ENCODE measurements around the gene TPST1. TPM values are rescaled to one million over a fixed set of nuclear protein-coding genes. Genes with fewer than 3 reads are reported as not detected.

The TPST1 gene
- total RNA-seq, 1 experiment from 2014 or later: 32.8 TPM

- TF ChIP-seq CTCF (IDR thresholded peaks at IDR 0.05; ENCODE audit: insufficient read depth in 1 of 2, low read depth in 1 of 2, low read length in 1 of 2, severe bottlenecking in 1 of 2, unreplicated experiment in 1 of 2): no peak
- no peak overlapping the region for H3K4me3 Mint-ChIP-seq (ENCODE audit: unreplicated experiment)
- BruUV-seq (replicated peaks): no TSS peak
- no peak for DNase-seq
- no peak overlapping the region for H3K4me3 ChIP-seq (ENCODE audit: low read depth, low read length)
- no peaks in the 10 kb centered on the region for H3K27me3 ChIP-seq (replicated peaks; ENCODE audit: control insufficient read depth, insufficient read depth, low read length)
- no peak overlapping the region for H3K27ac Mint-ChIP-seq (ENCODE audit: unreplicated experiment)
- ChIA-PET CTCF (no interaction called here), POLR2A (no interaction called here)
- H3K36me3 Mint-ChIP-seq (ENCODE audit: insufficient read depth, unreplicated experiment): peaks cover 27% of the 10 kb centered on the region
- H3K4me1 Mint-ChIP-seq (ENCODE audit: low read depth, unreplicated experiment): no peaks in the 10 kb centered on the region
- no peaks in the 10 kb centered on the region for H3K36me3 ChIP-seq (ENCODE audit: control insufficient read depth, insufficient read depth, low read length)
- no peaks in the 10 kb centered on the region for H3K4me1 ChIP-seq
- no peaks in the 10 kb centered on the region for H3K27me3 Mint-ChIP-seq (ENCODE audit: insufficient read depth, unreplicated experiment)
- H3K9me3 ChIP-seq: 0 out of 2 replicates have a peak, but pooled peaks cover 8% of the 10 kb centered on the region
- peaks cover 24% of the 10 kb centered on the region for H3K9me3 Mint-ChIP-seq (ENCODE audit: unreplicated experiment)
- intact Hi-C loops (cut with micrococcal nuclease; ENCODE audit: unreplicated experiment): no loop called here
Measured at GRCh38 chr7:66333443-66333842, 128.3 kb downstream of the TPST1 start.

GRCh38 chr7:66335318-66335717 is 130.2 kb downstream of the TPST1 start:
- intact Hi-C loops (cut with micrococcal nuclease; ENCODE audit: unreplicated experiment): no loop called here
- no TSS peak for BruUV-seq (replicated peaks)
- no peaks in the 10 kb centered on the region for H3K36me3 ChIP-seq (ENCODE audit: control insufficient read depth, insufficient read depth, low read length)
- DNase-seq: no peak
- Mint-ChIP-seq H3K9me3 (ENCODE audit: unreplicated experiment) (peaks cover 38% of the 10 kb centered on the region), H3K4me1 (ENCODE audit: low read depth, unreplicated experiment) (no peaks in the 10 kb centered on the region), H3K27ac (ENCODE audit: unreplicated experiment) (no peak overlapping the region), H3K27me3 (ENCODE audit: insufficient read depth, unreplicated experiment) (no peaks in the 10 kb centered on the region), H3K4me3 (ENCODE audit: unreplicated experiment) (no peak overlapping the region), H3K36me3 (ENCODE audit: insufficient read depth, unreplicated experiment) (peaks cover 34% of the 10 kb centered on the region)
- no peak overlapping the region for H3K4me3 ChIP-seq (ENCODE audit: low read depth, low read length)
- H3K9me3 ChIP-seq: peaks cover 11% of the 10 kb centered on the region
- POLR2A ChIA-PET: no interaction called here
- no peaks in the 10 kb centered on the region for H3K4me1 ChIP-seq
- no peaks in the 10 kb centered on the region for H3K27me3 ChIP-seq (replicated peaks; ENCODE audit: control insufficient read depth, insufficient read depth, low read length)
- no peak for TF ChIP-seq CTCF (IDR thresholded peaks at IDR 0.05; ENCODE audit: insufficient read depth in 1 of 2, low read depth in 1 of 2, low read length in 1 of 2, severe bottlenecking in 1 of 2, unreplicated experiment in 1 of 2)
- CTCF ChIA-PET: no interaction called here

- TF ChIP-seq CTCF (IDR thresholded peaks at IDR 0.05; ENCODE audit: insufficient read depth in 1 of 2, low read depth in 1 of 2, low read length in 1 of 2, severe bottlenecking in 1 of 2, unreplicated experiment in 1 of 2): no peak
- peaks cover 29% of the 10 kb centered on the region for H3K36me3 Mint-ChIP-seq (ENCODE audit: insufficient read depth, unreplicated experiment)
- ChIA-PET CTCF (no interaction called here), POLR2A (no interaction called here)
- no TSS peak for BruUV-seq (replicated peaks)
- Histone ChIP-seq H3K4me1 (no peaks in the 10 kb centered on the region), H3K9me3 (peaks cover 13% of the 10 kb centered on the region), H3K4me3 (ENCODE audit: low read depth, low read length) (no peak overlapping the region), H3K27me3 (replicated peaks; ENCODE audit: control insufficient read depth, insufficient read depth, low read length) (no peaks in the 10 kb centered on the region), H3K36me3 (ENCODE audit: control insufficient read depth, insufficient read depth, low read length) (no peaks in the 10 kb centered on the region)
- intact Hi-C loops (cut with micrococcal nuclease; ENCODE audit: unreplicated experiment): no loop called here
- H3K4me1 Mint-ChIP-seq (ENCODE audit: low read depth, unreplicated experiment): no peaks in the 10 kb centered on the region
- H3K27ac Mint-ChIP-seq (ENCODE audit: unreplicated experiment): no peak overlapping the region
- DNase-seq: no peak
- no peaks in the 10 kb centered on the region for H3K27me3 Mint-ChIP-seq (ENCODE audit: insufficient read depth, unreplicated experiment)
- H3K4me3 Mint-ChIP-seq (ENCODE audit: unreplicated experiment): no peak overlapping the region
- peaks cover 38% of the 10 kb centered on the region for H3K9me3 Mint-ChIP-seq (ENCODE audit: unreplicated experiment)
Measured at GRCh38 chr7:66336760-66337159, 131.6 kb downstream of the TPST1 start.
